WTC11 (cell line): Measurements from ENCODE around the gene ABHD4. TPM values are rescaled to one million over a fixed set of nuclear protein-coding genes. Genes with fewer than 3 reads are reported as not detected.
A peak's percentile ranks its signal among the peaks of the same experiment; 100 is the strongest.

Source experiments
- ATAC-seq: fragments of 200-7000 bp; cut with Tn5 transposase; 2 replicates; pipeline ENCODE4 v1.10.0; 2021; ENCODE audit warnings: mild to moderate bottlenecking, moderate library complexity
- CTCF ChIA-PET: fragments of 300-600 bp; sonication (Branson Sonifier 250); formaldehyde crosslinking; loops from one replicate; lab custom pipeline; 2021; ENCODE audit warnings: antibody characterized with exemption; lab: Charles Lee
- POLR2A ChIA-PET: fragments of 350-600 bp; sonication (Branson Sonifier 250); formaldehyde crosslinking; loops from one replicate; lab custom pipeline; 2021; ENCODE audit warnings: antibody characterized with exemption; lab: Charles Lee
- DNase-seq: peaks from one replicate; pipeline ENCODE4 v3.0.0; 2021; ENCODE audit warnings: low spot score
- H3K27ac Mint-ChIP-seq: 2 replicates; pipeline ENCODE4 v1.8.0; 2021; ENCODE audit warnings: mixed read lengths
- H3K27me3 Mint-ChIP-seq: 2 replicates; pipeline ENCODE4 v1.8.0; 2021; ENCODE audit warnings: low read depth, mild to moderate bottlenecking, moderate library complexity, mixed read lengths
- H3K36me3 Mint-ChIP-seq: 2 replicates; pipeline ENCODE4 v1.8.0; 2021; ENCODE audit warnings: mixed read lengths
- H3K4me1 Mint-ChIP-seq: 2 replicates; pipeline ENCODE4 v1.8.0; 2022; ENCODE audit warnings: mixed read lengths
- H3K4me3 Mint-ChIP-seq: 2 replicates; pipeline ENCODE4 v1.8.0; 2021; ENCODE audit warnings: mild to moderate bottlenecking, moderate library complexity, mixed read lengths
- H3K9me3 Mint-ChIP-seq: 2 replicates; pipeline ENCODE4 v1.8.0; 2021; ENCODE audit warnings: mixed read lengths
- CBFB ChIP-seq: sonication (generic); formaldehyde crosslinking; IDR thresholded peaks from 2 replicates; pipeline ENCODE4 v1.8.1; 2022; ENCODE audit warnings: mild to moderate bottlenecking, low read depth, missing genetic modification reagents
- FOXJ3 ChIP-seq: sonication (generic); formaldehyde crosslinking; IDR thresholded peaks from 2 replicates; pipeline ENCODE4 v1.9.0; 2021; ENCODE audit warnings: missing genetic modification reagents, mild to moderate bottlenecking, borderline replicate concordance
- GABPB1 ChIP-seq: sonication (generic); formaldehyde crosslinking; IDR thresholded peaks from 2 replicates; pipeline ENCODE4 v1.8.1; 2023; ENCODE audit warnings: mild to moderate bottlenecking, missing genetic modification reagents
- JAZF1 ChIP-seq: fragments of 250-450 bp; sonication (Bioruptor Pico); IDR thresholded peaks from 2 replicates; pipeline ENCODE4 v1.9.0; 2021; ENCODE audit warnings: moderate library complexity, mild to moderate bottlenecking, inconsistent platforms
- JUN ChIP-seq: sonication (generic); formaldehyde crosslinking; IDR thresholded peaks from 2 replicates; pipeline ENCODE4 v1.8.0; 2023; ENCODE audit warnings: mild to moderate bottlenecking, missing genetic modification reagents
- NFATC4 ChIP-seq: fragments of 250-450 bp; sonication (Bioruptor Pico); IDR thresholded peaks from 2 replicates; pipeline ENCODE4 v1.9.0; 2021; ENCODE audit warnings: mild to moderate bottlenecking
- NFYB ChIP-seq: sonication (generic); formaldehyde crosslinking; conservative IDR thresholded peaks from 2 replicates; pipeline ENCODE4 v1.8.0; 2022; ENCODE audit warnings: low read depth, missing genetic modification reagents
- NR1H2 ChIP-seq: sonication (generic); formaldehyde crosslinking; IDR thresholded peaks from 2 replicates; pipeline ENCODE4 v1.9.0; 2021; ENCODE audit warnings: mild to moderate bottlenecking, moderate library complexity, missing genetic modification reagents
- RELA ChIP-seq: sonication (generic); formaldehyde crosslinking; IDR thresholded peaks from 2 replicates; pipeline ENCODE4 v1.8.1; 2022; ENCODE audit warnings: missing genetic modification reagents, mild to moderate bottlenecking, borderline replicate concordance
- SP1 ChIP-seq: sonication (generic); formaldehyde crosslinking; conservative IDR thresholded peaks from 2 replicates; pipeline ENCODE4 v1.8.1; 2022; ENCODE audit warnings: missing genetic modification reagents
- TCF7 ChIP-seq: sonication (generic); formaldehyde crosslinking; IDR thresholded peaks from 2 replicates; pipeline ENCODE4 v1.8.0; 2022; ENCODE audit warnings: mild to moderate bottlenecking, low read depth, missing genetic modification reagents, moderate library complexity
- ZNF138 ChIP-seq: sonication (generic); formaldehyde crosslinking; conservative IDR thresholded peaks from 2 replicates; pipeline ENCODE4 v1.8.1; 2022; ENCODE audit warnings: mild to moderate bottlenecking, moderate library complexity, missing genetic modification reagents
- ZNF219 ChIP-seq: sonication (generic); formaldehyde crosslinking; IDR thresholded peaks from 2 replicates; pipeline ENCODE4 v1.8.0; 2023; ENCODE audit warnings: missing genetic modification reagents, mild to moderate bottlenecking, borderline replicate concordance
- total RNA-seq: library from RNA; stranded (reverse); gene quantifications from 3 replicates; pipeline ENCODE4 v1.2.3, GENCODE V29; 2021
- TF ChIP-seq, protein P1 (sequence below): sonication (generic); formaldehyde crosslinking; IDR thresholded peaks from 2 replicates; pipeline ENCODE4 v1.8.0; 2022; ENCODE audit warnings: mild to moderate bottlenecking, missing genetic modification reagents
- TF ChIP-seq, protein P2 (sequence below): sonication (generic); formaldehyde crosslinking; conservative IDR thresholded peaks from 2 replicates; pipeline ENCODE4 v1.8.1; 2022; ENCODE audit warnings: mild to moderate bottlenecking, missing genetic modification reagents
- TF ChIP-seq, protein P3 (sequence below): sonication (generic); formaldehyde crosslinking; IDR thresholded peaks from 2 replicates; pipeline ENCODE4 v1.8.1; 2023; ENCODE audit warnings: mild to moderate bottlenecking, moderate library complexity, missing genetic modification reagents
- TF ChIP-seq, protein P4 (sequence below): fragments of 250-450 bp; sonication (Bioruptor Pico); IDR thresholded peaks from 2 replicates; pipeline ENCODE4 v2.1.2; 2022; ENCODE audit warnings: mild to moderate bottlenecking, moderate library complexity

The ABHD4 gene
- total RNA-seq, 1 experiment from 2014 or later = 33.9 TPM

DNA sequence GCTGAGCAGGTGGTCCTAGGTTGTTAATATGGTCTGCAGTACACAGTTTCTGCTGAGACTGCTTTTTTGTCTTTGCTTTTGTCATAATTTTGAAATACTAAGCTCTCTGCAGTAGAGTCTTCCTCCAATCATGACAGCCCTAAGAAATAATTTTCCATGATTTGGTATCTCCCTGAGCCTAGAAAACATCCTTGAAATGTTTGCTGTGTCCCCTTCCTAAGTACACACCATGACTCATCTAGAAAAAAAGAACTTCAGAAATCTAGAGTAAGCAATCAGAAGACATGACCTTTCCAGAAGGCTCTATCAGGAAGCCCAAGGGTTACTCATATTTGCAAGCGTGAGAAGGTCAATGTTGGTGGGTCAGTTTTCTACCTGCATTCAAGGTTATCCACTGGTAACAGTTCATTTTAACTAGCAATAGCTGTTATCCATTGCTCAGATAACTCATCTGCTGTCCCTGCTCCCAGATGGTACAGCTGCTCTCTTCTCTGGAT, 25.5 kb upstream of the ABHD4 start (continued):
- TF ChIP-seq GABPB1 (CRISPR knock-in tag) (peak; percentile 26; the same call in 1 of the 2 replicates), CBFB (CRISPR knock-in tag) (no peak)

DNA sequence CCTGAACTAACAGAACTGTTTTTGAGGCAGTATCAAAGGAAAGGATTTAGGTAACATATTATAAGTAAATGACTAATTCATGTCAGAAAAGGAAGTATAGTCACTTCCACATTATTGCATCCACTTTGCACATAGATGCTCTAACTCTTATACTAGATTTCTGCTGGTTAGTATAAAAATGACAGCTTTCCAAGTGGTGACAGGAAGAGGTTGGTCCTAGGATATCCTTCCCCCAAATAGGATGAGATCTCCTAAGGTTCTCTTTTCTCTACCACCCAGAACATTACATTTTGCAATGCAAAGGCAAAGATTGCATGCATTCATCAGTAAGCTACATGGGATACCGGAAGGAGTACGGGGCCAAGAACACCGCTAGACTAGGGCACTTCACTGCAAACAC, 24.3 kb upstream of the ABHD4 start:
- H3K4me3 Mint-ChIP-seq = no peak overlapping the region
- TF ChIP-seq GABPB1 (CRISPR knock-in tag) (no peak), ZNF219 (CRISPR knock-in tag) (no peak), NFATC4 (no peak), TCF7 (CRISPR knock-in tag) (no peak), JAZF1 (CRISPR knock-in tag) (no peak), FOXJ3 (CRISPR knock-in tag) (no peak), NR1H2 (CRISPR knock-in tag) (no peak)
- TF ChIP-seq, protein P1, sequence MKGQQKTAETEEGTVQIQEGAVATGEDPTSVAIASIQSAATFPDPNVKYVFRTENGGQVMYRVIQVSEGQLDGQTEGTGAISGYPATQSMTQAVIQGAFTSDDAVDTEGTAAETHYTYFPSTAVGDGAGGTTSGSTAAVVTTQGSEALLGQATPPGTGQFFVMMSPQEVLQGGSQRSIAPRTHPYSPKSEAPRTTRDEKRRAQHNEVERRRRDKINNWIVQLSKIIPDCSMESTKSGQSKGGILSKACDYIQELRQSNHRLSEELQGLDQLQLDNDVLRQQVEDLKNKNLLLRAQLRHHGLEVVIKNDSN (CRISPR knock-in tag) = no peak
- ChIA-PET CTCF (interaction anchor here (1.0 kb wide), 2 partner anchors 16 to 79 kb away, joined by 4 to 6 read pairs; no protein-coding TSS in a partner anchor), POLR2A (no interaction called here)
- H3K27ac Mint-ChIP-seq = no peak overlapping the region
- DNase-seq (no peak), ATAC-seq (no peak)
- peaks cover 38% of the 10 kb centered on the region for H3K36me3 Mint-ChIP-seq
- peaks cover 12% of the 10 kb centered on the region for H3K4me1 Mint-ChIP-seq
- H3K27me3 Mint-ChIP-seq = no peaks in the 10 kb centered on the region
- H3K9me3 Mint-ChIP-seq = no peaks in the 10 kb centered on the region

DNA sequence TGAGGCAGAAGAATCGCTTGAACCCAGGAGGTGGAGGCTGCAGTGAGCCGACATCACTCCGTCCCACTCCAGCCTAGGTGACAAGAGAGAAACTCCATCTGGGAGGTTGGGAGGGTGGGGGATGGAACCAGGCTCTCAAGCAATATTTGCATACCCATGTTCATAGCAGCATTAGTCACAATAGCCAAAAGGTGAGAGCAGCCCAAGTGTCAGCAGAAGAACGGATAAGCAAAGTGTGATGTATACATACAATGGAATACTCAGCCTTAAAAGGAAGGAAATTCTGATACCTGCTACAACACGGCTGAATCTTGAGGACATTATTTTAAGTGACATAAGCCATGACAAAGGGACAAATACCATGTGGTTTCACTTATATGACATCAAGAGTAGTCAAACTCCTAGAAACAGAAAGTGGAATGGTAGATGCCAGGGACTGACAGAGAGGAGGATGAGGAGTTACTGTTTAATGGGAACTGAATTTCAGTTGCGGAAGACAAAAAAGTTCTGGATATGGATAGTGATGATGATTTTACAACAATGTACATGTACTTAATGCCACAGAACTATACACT, 20.7 kb upstream of the ABHD4 start:
- TF ChIP-seq, protein P2, sequence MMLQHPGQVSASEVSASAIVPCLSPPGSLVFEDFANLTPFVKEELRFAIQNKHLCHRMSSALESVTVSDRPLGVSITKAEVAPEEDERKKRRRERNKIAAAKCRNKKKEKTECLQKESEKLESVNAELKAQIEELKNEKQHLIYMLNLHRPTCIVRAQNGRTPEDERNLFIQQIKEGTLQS (CRISPR knock-in tag) = no peak
- TF ChIP-seq NFYB (CRISPR knock-in tag) = no peak
- TF ChIP-seq, protein P3, sequence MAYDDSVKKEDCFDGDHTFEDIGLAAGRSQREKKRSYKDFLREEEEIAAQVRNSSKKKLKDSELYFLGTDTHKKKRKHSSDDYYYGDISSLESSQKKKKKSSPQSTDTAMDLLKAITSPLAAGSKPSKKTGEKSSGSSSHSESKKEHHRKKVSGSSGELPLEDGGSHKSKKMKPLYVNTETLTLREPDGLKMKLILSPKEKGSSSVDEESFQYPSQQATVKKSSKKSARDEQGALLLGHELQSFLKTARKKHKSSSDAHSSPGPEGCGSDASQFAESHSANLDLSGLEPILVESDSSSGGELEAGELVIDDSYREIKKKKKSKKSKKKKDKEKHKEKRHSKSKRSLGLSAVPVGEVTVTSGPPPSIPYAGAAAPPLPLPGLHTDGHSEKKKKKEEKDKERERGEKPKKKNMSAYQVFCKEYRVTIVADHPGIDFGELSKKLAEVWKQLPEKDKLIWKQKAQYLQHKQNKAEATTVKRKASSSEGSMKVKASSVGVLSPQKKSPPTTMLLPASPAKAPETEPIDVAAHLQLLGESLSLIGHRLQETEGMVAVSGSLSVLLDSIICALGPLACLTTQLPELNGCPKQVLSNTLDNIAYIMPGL (CRISPR knock-in tag) = no peak
- TF ChIP-seq NR1H2 (CRISPR knock-in tag) = no peak
- TF ChIP-seq ZNF138 (CRISPR knock-in tag) = no peak
- TF ChIP-seq JUN (CRISPR knock-in tag) = no peak
- TF ChIP-seq RELA (CRISPR knock-in tag) = no peak
- no peak for TF ChIP-seq SP1 (CRISPR knock-in tag)
- TF ChIP-seq, protein P4, sequence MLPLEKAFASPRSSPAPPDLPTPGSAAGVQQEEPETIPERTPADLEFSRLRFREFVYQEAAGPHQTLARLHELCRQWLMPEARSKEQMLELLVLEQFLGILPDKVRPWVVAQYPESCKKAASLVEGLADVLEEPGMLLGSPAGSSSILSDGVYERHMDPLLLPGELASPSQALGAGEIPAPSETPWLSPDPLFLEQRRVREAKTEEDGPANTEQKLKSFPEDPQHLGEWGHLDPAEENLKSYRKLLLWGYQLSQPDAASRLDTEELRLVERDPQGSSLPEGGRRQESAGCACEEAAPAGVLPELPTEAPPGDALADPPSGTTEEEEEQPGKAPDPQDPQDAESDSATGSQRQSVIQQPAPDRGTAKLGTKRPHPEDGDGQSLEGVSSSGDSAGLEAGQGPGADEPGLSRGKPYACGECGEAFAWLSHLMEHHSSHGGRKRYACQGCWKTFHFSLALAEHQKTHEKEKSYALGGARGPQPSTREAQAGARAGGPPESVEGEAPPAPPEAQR (CRISPR knock-in tag) = no peak
- ChIA-PET CTCF (no interaction called here), POLR2A (no interaction called here)
- Mint-ChIP-seq H3K4me1 (no peaks in the 10 kb centered on the region), H3K4me3 (no peak overlapping the region), H3K9me3 (no peaks in the 10 kb centered on the region), H3K36me3 (peaks cover 24% of the 10 kb centered on the region), H3K27me3 (no peaks in the 10 kb centered on the region; the same call in 1 of the 2 replicates), H3K27ac (peak overlapping the region; percentile 8; the same call in 1 of the 2 replicates)
- ATAC-seq (no peak), DNase-seq (no peak)
